ENCODE measurements around the gene GSTM4. TPM values are rescaled to one million over a fixed set of nuclear protein-coding genes. Genes with fewer than 3 reads are reported as not detected.

The GSTM4 gene
- total and polyA plus RNA-seq, 2 experiments from 2014 or later, result 12.8 to 12.9 TPM

DNA sequence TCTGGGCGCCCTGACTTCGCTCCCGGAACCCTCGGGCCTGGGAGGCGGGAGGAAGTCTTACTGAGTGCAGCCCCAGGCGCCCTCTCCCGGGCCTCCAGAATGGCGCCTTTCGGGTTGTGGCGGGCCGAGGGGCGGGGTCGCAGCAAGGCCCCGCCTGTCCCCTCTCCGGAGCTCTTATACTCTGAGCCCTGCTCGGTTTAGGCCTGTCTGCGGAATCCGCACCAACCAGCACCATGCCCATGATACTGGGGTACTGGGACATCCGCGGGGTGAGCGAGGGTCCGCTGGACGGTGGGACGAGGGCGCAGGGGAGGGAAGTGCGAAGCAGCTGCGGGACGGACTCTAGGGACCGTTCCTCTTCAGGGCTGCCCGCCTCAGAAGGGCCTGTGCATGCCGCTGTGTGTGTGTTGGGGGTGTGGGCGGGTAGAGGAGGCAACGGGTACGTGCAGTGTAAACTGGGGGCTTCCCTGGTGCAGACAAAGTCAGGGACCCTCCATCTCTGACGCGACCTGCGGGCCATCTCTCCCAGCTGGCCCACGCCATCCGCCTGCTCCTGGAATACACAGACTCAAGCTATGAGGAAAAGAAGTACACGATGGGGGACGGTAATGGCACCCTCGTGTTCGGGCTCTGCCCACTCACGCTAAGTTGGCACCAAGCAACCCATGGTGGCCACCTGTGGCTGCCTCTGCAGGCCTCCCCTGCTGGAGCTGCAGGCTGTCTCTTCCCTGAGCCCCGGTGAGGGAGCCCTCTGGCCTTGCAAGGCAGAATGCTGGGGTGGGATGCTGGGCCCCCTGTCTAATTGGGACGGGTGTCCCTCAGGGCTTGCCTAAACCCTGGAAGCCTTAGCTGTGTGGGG, 32.0 kb downstream of the GSTM4 start, which contains the start of gene GSTM1:
Gene GSTM1 (plus strand): TSS at position 177 of the 859 bp plus-strand sequence. CDS start 57 bp downstream, at position 234.
- H3K36me3 ChIP-seq (ENCODE audit: insufficient read depth), result no peaks in the 10 kb centered on the region
- no peak for ATAC-seq
- Mint-ChIP-seq H3K9me3 (no peaks in the 10 kb centered on the region), H3K27me3 (ENCODE audit: insufficient read depth, low read depth, poor library complexity) (no peaks in the 10 kb centered on the region), H3K27ac (no peak within 1 kb of the TSS), H3K4me1 (no peaks in the 10 kb centered on the region), H3K4me3 (no peak within 1 kb of the TSS), H3K36me3 (ENCODE audit: low read depth) (no peaks in the 10 kb centered on the region)
- H4K20me1 ChIP-seq (replicated peaks; ENCODE audit: insufficient read depth), result no peaks in the 10 kb centered on the region
- H3K79me2 ChIP-seq (replicated peaks; ENCODE audit: insufficient read depth), result no peaks in the 10 kb centered on the region
- TF ChIP-seq, protein P1, sequence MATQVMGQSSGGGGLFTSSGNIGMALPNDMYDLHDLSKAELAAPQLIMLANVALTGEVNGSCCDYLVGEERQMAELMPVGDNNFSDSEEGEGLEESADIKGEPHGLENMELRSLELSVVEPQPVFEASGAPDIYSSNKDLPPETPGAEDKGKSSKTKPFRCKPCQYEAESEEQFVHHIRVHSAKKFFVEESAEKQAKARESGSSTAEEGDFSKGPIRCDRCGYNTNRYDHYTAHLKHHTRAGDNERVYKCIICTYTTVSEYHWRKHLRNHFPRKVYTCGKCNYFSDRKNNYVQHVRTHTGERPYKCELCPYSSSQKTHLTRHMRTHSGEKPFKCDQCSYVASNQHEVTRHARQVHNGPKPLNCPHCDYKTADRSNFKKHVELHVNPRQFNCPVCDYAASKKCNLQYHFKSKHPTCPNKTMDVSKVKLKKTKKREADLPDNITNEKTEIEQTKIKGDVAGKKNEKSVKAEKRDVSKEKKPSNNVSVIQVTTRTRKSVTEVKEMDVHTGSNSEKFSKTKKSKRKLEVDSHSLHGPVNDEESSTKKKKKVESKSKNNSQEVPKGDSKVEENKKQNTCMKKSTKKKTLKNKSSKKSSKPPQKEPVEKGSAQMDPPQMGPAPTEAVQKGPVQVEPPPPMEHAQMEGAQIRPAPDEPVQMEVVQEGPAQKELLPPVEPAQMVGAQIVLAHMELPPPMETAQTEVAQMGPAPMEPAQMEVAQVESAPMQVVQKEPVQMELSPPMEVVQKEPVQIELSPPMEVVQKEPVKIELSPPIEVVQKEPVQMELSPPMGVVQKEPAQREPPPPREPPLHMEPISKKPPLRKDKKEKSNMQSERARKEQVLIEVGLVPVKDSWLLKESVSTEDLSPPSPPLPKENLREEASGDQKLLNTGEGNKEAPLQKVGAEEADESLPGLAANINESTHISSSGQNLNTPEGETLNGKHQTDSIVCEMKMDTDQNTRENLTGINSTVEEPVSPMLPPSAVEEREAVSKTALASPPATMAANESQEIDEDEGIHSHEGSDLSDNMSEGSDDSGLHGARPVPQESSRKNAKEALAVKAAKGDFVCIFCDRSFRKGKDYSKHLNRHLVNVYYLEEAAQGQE (IDR thresholded peaks at IDR 0.05; ENCODE audit: unreplicated experiment), result no peak
- TF ChIP-seq JUNB (IDR thresholded peaks at IDR 0.05; ENCODE audit: unreplicated experiment) (no peak), STAT1 (IDR thresholded peaks at IDR 0.05; ENCODE audit: unreplicated experiment) (no peak), POLR2AphosphoS5 (IDR thresholded peaks at IDR 0.05; ENCODE audit: low read depth) (no peak), ZNF331 (CRISPR knock-in tag; IDR thresholded peaks at IDR 0.05; ENCODE audit: low read depth) (no peak)
- no peak within 1 kb of the TSS for H3K27ac ChIP-seq (ENCODE audit: low read depth)
- no peak within 1 kb of the TSS for H3K4me2 ChIP-seq
- no peaks in the 10 kb centered on the region for H3K27me3 ChIP-seq (ENCODE audit: insufficient read depth)
- H3K4me1 ChIP-seq (ENCODE audit: insufficient read depth), result no peaks in the 10 kb centered on the region
- no peak within 1 kb of the TSS for H3K4me3 ChIP-seq
- no peak within 1 kb of the TSS for H2AFZ ChIP-seq
- H3K9me2 ChIP-seq (ENCODE audit: insufficient read depth), result no peaks in the 10 kb centered on the region
- no peak for DNase-seq (ENCODE audit: low spot score)
- no peaks in the 10 kb centered on the region for H3F3A ChIP-seq (replicated peaks; ENCODE audit: low read depth)

DNA sequence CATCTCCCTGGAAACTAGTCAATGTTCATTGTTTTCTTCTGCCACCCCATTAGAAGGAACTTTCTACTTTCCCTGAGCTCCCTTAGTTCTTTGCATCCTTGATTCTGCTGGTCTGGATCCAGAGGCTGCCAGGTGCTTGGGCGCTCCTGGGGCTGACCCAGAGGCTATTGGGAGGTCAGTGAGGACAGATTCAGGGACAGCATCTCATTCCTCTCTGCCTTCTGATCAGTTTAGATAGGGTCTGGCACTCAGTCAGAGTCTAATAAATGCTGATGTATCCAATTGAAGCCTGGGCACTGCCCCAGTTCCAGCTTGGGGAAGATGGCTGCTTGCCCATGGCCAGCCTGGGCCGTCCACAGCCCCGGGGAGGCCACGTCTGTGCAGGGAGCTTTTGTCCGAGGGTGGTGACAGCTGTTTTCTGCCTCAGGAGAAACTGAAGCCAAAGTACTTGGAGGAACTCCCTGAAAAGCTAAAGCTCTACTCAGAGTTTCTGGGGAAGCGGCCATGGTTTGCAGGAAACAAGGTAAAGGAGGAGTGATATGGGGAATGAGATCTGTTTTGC, 34.0 kb downstream of the GSTM4 start:
- Histone ChIP-seq H3K9me2 (ENCODE audit: insufficient read depth) (no peaks in the 10 kb centered on the region), H3K4me1 (ENCODE audit: insufficient read depth) (no peaks in the 10 kb centered on the region), H3F3A (replicated peaks; ENCODE audit: low read depth) (no peaks in the 10 kb centered on the region), H4K20me1 (replicated peaks; ENCODE audit: insufficient read depth) (no peaks in the 10 kb centered on the region), H3K36me3 (ENCODE audit: insufficient read depth) (no peaks in the 10 kb centered on the region), H3K4me2 (no peak overlapping the region), H3K4me3 (no peak overlapping the region), H3K27ac (ENCODE audit: low read depth) (no peak overlapping the region), H3K27me3 (ENCODE audit: insufficient read depth) (no peaks in the 10 kb centered on the region), H2AFZ (no peak overlapping the region), H3K79me2 (replicated peaks; ENCODE audit: insufficient read depth) (no peaks in the 10 kb centered on the region)
- ATAC-seq (no peak), DNase-seq (ENCODE audit: low spot score) (no peak)
- Mint-ChIP-seq H3K4me1 (no peaks in the 10 kb centered on the region), H3K36me3 (ENCODE audit: low read depth) (no peaks in the 10 kb centered on the region), H3K4me3 (no peak overlapping the region), H3K9me3 (no peaks in the 10 kb centered on the region), H3K27ac (no peak overlapping the region), H3K27me3 (ENCODE audit: insufficient read depth, low read depth, poor library complexity) (no peaks in the 10 kb centered on the region)
- TF ChIP-seq, protein P1 (IDR thresholded peaks at IDR 0.05; ENCODE audit: unreplicated experiment), result no peak
- TF ChIP-seq, protein P2, sequence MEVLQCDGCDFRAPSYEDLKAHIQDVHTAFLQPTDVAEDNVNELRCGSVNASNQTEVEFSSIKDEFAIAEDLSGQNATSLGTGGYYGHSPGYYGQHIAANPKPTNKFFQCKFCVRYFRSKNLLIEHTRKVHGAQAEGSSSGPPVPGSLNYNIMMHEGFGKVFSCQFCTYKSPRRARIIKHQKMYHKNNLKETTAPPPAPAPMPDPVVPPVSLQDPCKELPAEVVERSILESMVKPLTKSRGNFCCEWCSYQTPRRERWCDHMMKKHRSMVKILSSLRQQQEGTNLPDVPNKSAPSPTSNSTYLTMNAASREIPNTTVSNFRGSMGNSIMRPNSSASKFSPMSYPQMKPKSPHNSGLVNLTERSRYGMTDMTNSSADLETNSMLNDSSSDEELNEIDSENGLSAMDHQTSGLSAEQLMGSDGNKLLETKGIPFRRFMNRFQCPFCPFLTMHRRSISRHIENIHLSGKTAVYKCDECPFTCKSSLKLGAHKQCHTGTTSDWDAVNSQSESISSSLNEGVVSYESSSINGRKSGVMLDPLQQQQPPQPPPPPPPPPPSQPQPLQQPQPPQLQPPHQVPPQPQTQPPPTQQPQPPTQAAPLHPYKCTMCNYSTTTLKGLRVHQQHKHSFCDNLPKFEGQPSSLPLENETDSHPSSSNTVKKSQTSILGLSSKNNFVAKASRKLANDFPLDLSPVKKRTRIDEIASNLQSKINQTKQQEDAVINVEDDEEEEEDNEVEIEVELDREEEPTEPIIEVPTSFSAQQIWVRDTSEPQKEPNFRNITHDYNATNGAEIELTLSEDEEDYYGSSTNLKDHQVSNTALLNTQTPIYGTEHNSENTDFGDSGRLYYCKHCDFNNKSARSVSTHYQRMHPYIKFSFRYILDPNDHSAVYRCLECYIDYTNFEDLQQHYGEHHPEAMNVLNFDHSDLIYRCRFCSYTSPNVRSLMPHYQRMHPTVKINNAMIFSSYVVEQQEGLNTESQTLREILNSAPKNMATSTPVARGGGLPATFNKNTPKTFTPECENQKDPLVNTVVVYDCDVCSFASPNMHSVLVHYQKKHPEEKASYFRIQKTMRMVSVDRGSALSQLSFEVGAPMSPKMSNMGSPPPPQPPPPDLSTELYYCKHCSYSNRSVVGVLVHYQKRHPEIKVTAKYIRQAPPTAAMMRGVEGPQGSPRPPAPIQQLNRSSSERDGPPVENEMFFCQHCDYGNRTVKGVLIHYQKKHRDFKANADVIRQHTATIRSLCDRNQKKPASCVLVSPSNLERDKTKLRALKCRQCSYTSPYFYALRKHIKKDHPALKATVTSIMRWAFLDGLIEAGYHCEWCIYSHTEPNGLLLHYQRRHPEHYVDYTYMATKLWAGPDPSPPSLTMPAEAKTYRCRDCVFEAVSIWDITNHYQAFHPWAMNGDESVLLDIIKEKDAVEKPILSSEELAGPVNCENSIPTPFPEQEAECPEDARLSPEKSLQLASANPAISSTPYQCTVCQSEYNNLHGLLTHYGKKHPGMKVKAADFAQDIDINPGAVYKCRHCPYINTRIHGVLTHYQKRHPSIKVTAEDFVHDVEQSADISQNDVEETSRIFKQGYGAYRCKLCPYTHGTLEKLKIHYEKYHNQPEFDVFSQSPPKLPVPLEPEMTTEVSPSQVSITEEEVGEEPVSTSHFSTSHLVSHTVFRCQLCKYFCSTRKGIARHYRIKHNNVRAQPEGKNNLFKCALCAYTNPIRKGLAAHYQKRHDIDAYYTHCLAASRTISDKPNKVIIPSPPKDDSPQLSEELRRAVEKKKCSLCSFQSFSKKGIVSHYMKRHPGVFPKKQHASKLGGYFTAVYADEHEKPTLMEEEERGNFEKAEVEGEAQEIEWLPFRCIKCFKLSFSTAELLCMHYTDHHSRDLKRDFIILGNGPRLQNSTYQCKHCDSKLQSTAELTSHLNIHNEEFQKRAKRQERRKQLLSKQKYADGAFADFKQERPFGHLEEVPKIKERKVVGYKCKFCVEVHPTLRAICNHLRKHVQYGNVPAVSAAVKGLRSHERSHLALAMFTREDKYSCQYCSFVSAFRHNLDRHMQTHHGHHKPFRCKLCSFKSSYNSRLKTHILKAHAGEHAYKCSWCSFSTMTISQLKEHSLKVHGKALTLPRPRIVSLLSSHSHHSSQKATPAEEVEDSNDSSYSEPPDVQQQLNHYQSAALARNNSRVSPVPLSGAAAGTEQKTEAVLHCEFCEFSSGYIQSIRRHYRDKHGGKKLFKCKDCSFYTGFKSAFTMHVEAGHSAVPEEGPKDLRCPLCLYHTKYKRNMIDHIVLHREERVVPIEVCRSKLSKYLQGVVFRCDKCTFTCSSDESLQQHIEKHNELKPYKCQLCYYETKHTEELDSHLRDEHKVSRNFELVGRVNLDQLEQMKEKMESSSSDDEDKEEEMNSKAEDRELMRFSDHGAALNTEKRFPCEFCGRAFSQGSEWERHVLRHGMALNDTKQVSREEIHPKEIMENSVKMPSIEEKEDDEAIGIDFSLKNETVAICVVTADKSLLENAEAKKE (CRISPR knock-in tag; IDR thresholded peaks at IDR 0.05), result no peak
- TF ChIP-seq JUNB (IDR thresholded peaks at IDR 0.05; ENCODE audit: unreplicated experiment), result no peak
